Natural killer cell (primary cell): ENCODE results near the gene RAB40C. TPM values are rescaled to one million over a fixed set of nuclear protein-coding genes. Genes with fewer than 3 reads are reported as not detected.

Experiments
- ATAC-seq, 3 donors: fragments of 150-1000 bp in 2 of 3; fragments of 200-7000 bp in 1 of 3; cut with Tn5 transposase; 1 replicate in 1 of 3; 2 replicates in 2 of 3; pipeline ENCODE4 v1.10.0; 2021; ENCODE audit warnings: mild to moderate bottlenecking in 2 of 3, moderate library complexity in 2 of 3
- DNase-seq, 2 donors: peaks; one replicate each; pipeline versions ENCODE4 v3.0.0 to v3.0.0-alpha.2; 2013 to 2021; ENCODE audit warnings: mixed read lengths in 1 of 2
- H3K27ac ChIP-seq: one replicate; pipeline ENCODE4 v1.5.1; 2013; ENCODE audit warnings: mild to moderate bottlenecking, low read length
- H3K27me3 ChIP-seq: one replicate; pipeline ENCODE4 v1.6.1; 2013; ENCODE audit warnings: low read length; ENCODE audit not compliant: control insufficient read depth, insufficient read depth
- H3K36me3 ChIP-seq: one replicate; pipeline ENCODE4 v1.6.1; 2013; ENCODE audit warnings: low read length; ENCODE audit not compliant: control insufficient read depth, insufficient read depth
- H3K4me1 ChIP-seq: one replicate; pipeline ENCODE4 v1.6.1; 2013; ENCODE audit warnings: low read length; ENCODE audit not compliant: control insufficient read depth, insufficient read depth
- H3K4me3 ChIP-seq: one replicate; pipeline ENCODE4 v1.5.1; 2013; ENCODE audit warnings: low read length
- H3K9me3 ChIP-seq: one replicate; pipeline ENCODE4 v1.6.1; 2013; ENCODE audit warnings: low read length; ENCODE audit not compliant: control insufficient read depth, insufficient read depth
- H3K27ac Mint-ChIP-seq, 2 donors: one replicate each; pipeline ENCODE4 v1.8.0; 2022; ENCODE audit warnings: mild to moderate bottlenecking in 2 of 2, mixed read lengths in 2 of 2, moderate library complexity in 1 of 2
- H3K27me3 Mint-ChIP-seq, 2 donors: one replicate each; pipeline ENCODE4 v1.8.0; 2022; ENCODE audit warnings: low read depth in 2 of 2, mixed read lengths in 2 of 2
- H3K36me3 Mint-ChIP-seq: one replicate; pipeline ENCODE4 v1.8.0; 2022; ENCODE audit warnings: mixed read lengths
- H3K4me1 Mint-ChIP-seq, 2 donors: one replicate each; pipeline ENCODE4 v1.8.0; 2022; ENCODE audit warnings: mixed read lengths in 2 of 2
- H3K4me3 Mint-ChIP-seq: one replicate; pipeline ENCODE4 v1.8.0; 2022; ENCODE audit warnings: mild to moderate bottlenecking, moderate library complexity, mixed read lengths
- H3K9me3 Mint-ChIP-seq, 2 donors: one replicate each; pipeline ENCODE4 v1.8.0; 2022; ENCODE audit warnings: mixed read lengths in 2 of 2
- WGBS: methylation state at CpG from one replicate; pipeline ENCODE4 v1.1.7; 2013; ENCODE audit warnings: missing lambda C conversion rate; ENCODE audit not compliant: insufficient coverage; 5-methylcytosine and 5-hydroxymethylcytosine counted together
- intact Hi-C: fragments of 100-400 bp; cut with micrococcal nuclease; formaldehyde crosslinking; loops from one replicate; pipeline ENCODE4 v1.14.2; 2022
- total RNA-seq, 4 donors: library from RNA; stranded (reverse); fragments of 120-200 nt in 1 of 4; gene quantifications; one replicate each; pipeline versions ENCODE4 v1.2.3 to v1.2.4, GENCODE V29; 2013 to 2022
- TF ChIP-seq, protein P1 (sequence below): fragments of 200-600 bp; IDR thresholded peaks from one replicate; pipeline ENCODE4 v1.8.0; 2022; ENCODE audit warnings: antibody characterized with exemption

RAB40C gene
- total RNA-seq, 3 donors from 2014 or later (not counting 1 experiment from before 2014, with no cell fraction given): 12.7 to 20.8 (median 20.0) TPM

DNA sequence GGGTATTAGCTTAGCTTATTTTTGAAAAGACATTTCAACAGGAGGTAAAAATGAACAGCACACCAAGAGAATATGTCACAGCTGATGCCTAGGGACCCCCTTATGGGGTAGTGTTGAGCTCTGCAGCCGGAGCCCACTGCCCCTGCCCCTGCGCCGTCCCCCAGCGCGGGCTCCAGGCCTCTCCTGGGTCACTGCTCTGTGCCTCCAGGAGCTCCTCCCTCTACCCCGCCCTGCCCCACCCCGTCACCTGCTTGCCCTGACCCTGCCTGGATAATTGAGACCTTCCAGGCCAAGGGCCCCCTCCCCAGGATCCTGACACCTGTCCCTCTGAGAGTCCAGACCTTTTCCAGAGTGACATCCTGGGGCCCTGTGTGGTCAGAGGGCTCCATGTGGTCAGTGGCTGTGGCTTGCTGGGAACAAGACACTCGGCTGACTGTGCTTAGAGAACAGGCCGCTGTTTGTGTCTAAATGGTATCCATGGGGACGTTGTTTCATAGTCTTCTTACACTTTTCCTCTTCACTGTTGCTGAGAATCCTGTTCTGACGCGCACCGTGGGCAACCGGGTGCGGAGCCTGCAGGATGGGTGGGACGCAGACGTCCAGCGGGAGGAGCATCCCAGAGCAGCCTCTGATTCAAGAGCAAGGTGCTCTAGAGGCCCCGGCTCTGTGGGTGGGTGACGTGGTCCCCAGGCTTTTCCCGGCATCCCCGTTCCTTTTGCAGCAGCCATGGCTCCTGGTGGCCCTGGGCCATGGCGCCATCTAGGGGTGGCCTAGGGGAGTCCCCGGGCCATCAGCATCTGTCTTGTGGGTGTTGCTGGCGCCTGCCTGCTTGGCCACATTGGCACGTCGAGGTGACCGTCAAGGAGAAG, 20.9 kb downstream of the RAB40C start:
- Histone ChIP-seq H3K27me3 (no peaks in the 10 kb centered on the region), H3K4me1 (peaks cover 6% of the 10 kb centered on the region), H3K27ac (no peak overlapping the region), H3K36me3 (no peaks in the 10 kb centered on the region), H3K9me3 (no peaks in the 10 kb centered on the region), H3K4me3 (no peak overlapping the region)
- no peaks in the 10 kb centered on the region for H3K27me3 Mint-ChIP-seq
- no peaks in the 10 kb centered on the region for H3K36me3 Mint-ChIP-seq
- peak; percentile 74 to 84 (median 78) for ATAC-seq
- H3K4me1 Mint-ChIP-seq: peaks cover 5 to 16% of the 10 kb centered on the region in 2 donors
- H3K9me3 Mint-ChIP-seq: no peaks in the 10 kb centered on the region
- TF ChIP-seq, protein P1, sequence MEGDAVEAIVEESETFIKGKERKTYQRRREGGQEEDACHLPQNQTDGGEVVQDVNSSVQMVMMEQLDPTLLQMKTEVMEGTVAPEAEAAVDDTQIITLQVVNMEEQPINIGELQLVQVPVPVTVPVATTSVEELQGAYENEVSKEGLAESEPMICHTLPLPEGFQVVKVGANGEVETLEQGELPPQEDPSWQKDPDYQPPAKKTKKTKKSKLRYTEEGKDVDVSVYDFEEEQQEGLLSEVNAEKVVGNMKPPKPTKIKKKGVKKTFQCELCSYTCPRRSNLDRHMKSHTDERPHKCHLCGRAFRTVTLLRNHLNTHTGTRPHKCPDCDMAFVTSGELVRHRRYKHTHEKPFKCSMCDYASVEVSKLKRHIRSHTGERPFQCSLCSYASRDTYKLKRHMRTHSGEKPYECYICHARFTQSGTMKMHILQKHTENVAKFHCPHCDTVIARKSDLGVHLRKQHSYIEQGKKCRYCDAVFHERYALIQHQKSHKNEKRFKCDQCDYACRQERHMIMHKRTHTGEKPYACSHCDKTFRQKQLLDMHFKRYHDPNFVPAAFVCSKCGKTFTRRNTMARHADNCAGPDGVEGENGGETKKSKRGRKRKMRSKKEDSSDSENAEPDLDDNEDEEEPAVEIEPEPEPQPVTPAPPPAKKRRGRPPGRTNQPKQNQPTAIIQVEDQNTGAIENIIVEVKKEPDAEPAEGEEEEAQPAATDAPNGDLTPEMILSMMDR: peak; percentile 77
- no peak overlapping the region for H3K4me3 Mint-ChIP-seq
- DNase-seq: peak; percentile 62 to 78
- intact Hi-C loops: loop anchor here (2.0 to 5.0 kb wide), 2 partner anchors 32 to 218 kb away; no protein-coding TSS in a partner anchor
- H3K27ac Mint-ChIP-seq: peak overlapping the region in 1 of 2 donors; percentile 31
- WGBS: 80% methylated on average over 28 of the region's 28 CpGs

DNA sequence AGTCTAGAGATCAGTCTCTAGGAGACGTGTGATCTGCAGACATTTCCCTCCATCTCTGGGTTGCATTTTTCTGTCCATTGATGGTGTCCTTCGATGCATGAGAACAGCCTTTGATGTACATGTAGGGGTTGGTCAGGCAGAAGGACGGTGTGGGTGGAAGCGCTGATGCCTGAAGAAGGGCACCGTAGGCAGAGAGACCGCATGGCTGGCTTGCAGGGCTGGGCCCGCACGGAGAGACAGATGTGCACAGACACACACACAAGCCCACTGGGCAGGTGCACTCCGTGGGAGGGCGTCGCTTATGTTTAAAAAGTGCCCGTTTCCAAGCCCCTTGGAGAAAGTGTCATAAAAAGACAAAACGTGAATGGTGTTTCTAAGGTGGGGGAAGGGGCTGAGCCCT, 25.3 kb downstream of the RAB40C start:
- no peak for ATAC-seq
- Mint-ChIP-seq H3K4me1 (peaks cover 9% of the 10 kb centered on the region in 2 donors), H3K27ac (no peak overlapping the region), H3K27me3 (no peaks in the 10 kb centered on the region), H3K9me3 (no peaks in the 10 kb centered on the region), H3K4me3 (no peak overlapping the region), H3K36me3 (no peaks in the 10 kb centered on the region)
- Histone ChIP-seq H3K9me3 (no peaks in the 10 kb centered on the region), H3K27ac (no peak overlapping the region), H3K4me1 (peaks cover 6% of the 10 kb centered on the region), H3K27me3 (no peaks in the 10 kb centered on the region), H3K36me3 (no peaks in the 10 kb centered on the region), H3K4me3 (no peak overlapping the region)
- TF ChIP-seq, protein P1: no peak
- intact Hi-C loops: no loop called here
- WGBS: 80% methylated on average over 13 of the region's 13 CpGs
- DNase-seq: no peak

DNA sequence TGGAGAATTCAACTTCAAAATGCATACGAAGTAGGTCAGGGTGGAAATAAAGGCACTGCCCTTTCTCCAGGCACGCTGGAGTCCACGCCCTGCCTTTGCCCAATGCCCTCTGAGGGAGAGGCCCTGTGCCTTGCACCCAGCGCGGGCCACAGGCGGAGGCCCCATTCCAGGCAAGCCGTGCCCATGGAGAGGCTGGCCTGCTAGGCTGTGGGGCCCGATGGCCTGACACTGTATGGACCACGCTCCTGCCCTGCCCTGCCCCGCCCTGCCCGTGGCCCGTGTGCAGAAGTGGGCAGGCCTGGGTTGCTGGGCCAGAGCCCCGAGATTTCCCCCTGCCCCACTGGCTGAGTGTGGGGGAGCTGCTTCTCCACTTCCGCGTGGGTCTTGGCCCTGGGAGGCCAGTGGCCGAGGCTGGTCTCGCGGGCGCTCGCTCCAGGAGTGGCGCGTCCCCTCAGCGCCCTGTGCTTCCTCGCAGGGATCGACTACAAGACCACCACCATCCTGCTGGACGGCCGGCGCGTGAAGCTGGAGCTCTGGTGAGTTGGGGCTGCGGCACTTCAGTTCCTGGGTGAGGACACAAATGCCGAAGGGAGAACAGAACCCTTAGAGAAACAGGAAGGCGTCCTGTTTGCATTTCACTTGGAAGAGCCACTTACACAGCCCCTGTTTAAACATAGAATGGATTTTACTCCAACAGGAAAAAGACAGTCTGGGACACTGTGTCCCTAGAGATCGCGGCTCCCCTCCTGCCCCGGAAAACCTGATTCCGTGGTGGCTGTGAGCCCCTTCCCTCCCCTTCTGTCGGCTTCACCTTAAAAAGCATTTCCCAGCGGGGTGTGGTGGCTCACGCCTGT, 27.1 kb downstream of the RAB40C start:
- DNase-seq (no peak), ATAC-seq (no peak)
- Mint-ChIP-seq H3K4me3 (no peak overlapping the region), H3K27me3 (no peaks in the 10 kb centered on the region), H3K36me3 (no peaks in the 10 kb centered on the region), H3K4me1 (peaks cover 0 to 5% of the 10 kb centered on the region in 2 donors), H3K9me3 (no peaks in the 10 kb centered on the region), H3K27ac (no peak overlapping the region)
- Histone ChIP-seq H3K9me3 (no peaks in the 10 kb centered on the region), H3K4me1 (no peaks in the 10 kb centered on the region), H3K36me3 (no peaks in the 10 kb centered on the region), H3K27me3 (no peaks in the 10 kb centered on the region), H3K4me3 (no peak overlapping the region), H3K27ac (no peak overlapping the region)
- 97% methylated on average over 39 of the region's 39 CpGs for WGBS
- TF ChIP-seq, protein P1: no peak
- intact Hi-C loops: no loop called here
